Endothelial cell of umbilical vein (primary cell): ENCODE measurements around the gene LRRC28. TPM values are rescaled to one million over a fixed set of nuclear protein-coding genes. Genes with fewer than 3 reads are reported as not detected.
A peak's percentile ranks its signal among the peaks of the same experiment; 100 is the strongest.

Experiments
- BruUV-seq: library from RNA; stranded (reverse); fragments of 400-500 nt; replicated peaks from 2 replicates; lab custom pipeline; 2021; lab: Mats Ljungman, UMichigan
- CTCF ChIA-PET: fragments of 300-600, 350-600 bp; sonication (Branson Sonifier 250); formaldehyde crosslinking; loops from one replicate; lab custom pipeline; 2021; ENCODE audit warnings: antibody characterized with exemption, inconsistent platforms; lab: Charles Lee
- POLR2A ChIA-PET: fragments of 300-600, 350-600 bp; sonication (Branson Sonifier 250); formaldehyde crosslinking; loops from one replicate; lab custom pipeline; 2021; ENCODE audit warnings: antibody characterized with exemption, inconsistent platforms; lab: Charles Lee
- DNase-seq: peaks from one replicate; pipeline ENCODE4 v3.0.0-alpha.2; 2011; ENCODE audit warnings: low read depth, low spot score
- FAIRE-seq: peaks from 2 replicates; lab custom pipeline; 2011; peaks lifted over from hg19 to GRCh38; lab: Jason Lieb, UNC
- H2AFZ ChIP-seq: 2 replicates; pipeline ENCODE4 v1.6.0; 2012; ENCODE audit warnings: low read depth, low read length, control low read depth, inconsistent platforms
- H3K27ac ChIP-seq: 2 replicates; pipeline ENCODE4 v1.5.1; 2011; ENCODE audit warnings: low read depth, mild to moderate bottlenecking, control low read depth, low read length, moderate library complexity; ENCODE audit not compliant: insufficient read depth
- H3K27me3 ChIP-seq, 2 experiments: 2 replicates each; pipeline versions ENCODE4 v1.6.0 to v1.6.1; 2011; ENCODE audit warnings: low read length in 2 of 2, mixed read lengths in 1 of 2; ENCODE audit not compliant: control insufficient read depth in 2 of 2, insufficient read depth in 2 of 2
- H3K36me3 ChIP-seq, 2 experiments: 2 replicates in 1 of 2; 3 replicates in 1 of 2; pipeline ENCODE4 v1.5.1; 2011; ENCODE audit warnings: low read length in 2 of 2, mild to moderate bottlenecking in 1 of 2, moderate library complexity in 1 of 2; ENCODE audit not compliant: control insufficient read depth in 2 of 2, insufficient read depth in 2 of 2; ENCODE audit errors: extremely low read depth in 1 of 2
- H3K4me1 ChIP-seq: 3 replicates; pipeline ENCODE4 v1.5.1; 2011; ENCODE audit warnings: mild to moderate bottlenecking, low read length; ENCODE audit not compliant: control insufficient read depth, insufficient read depth; ENCODE audit errors: extremely low read depth
- H3K4me2 ChIP-seq: 2 replicates; pipeline ENCODE4 v1.6.1; 2011; ENCODE audit warnings: low read length, control low read depth, mixed read lengths; ENCODE audit not compliant: insufficient read depth
- H3K4me3 ChIP-seq, 3 experiments: fragments of 200-600 bp in 1 of 3; sonication (generic), shearing (Covaris generic) in 1 of 3; replicated peaks in 1 of 3; 2 replicates each; pipeline ENCODE4 v1.5.1; 2011 to 2016; ENCODE audit warnings: control low read depth in 3 of 3, low read length in 3 of 3, mild to moderate bottlenecking in 2 of 3, inconsistent platforms in 1 of 3, low read depth in 1 of 3, moderate library complexity in 1 of 3; ENCODE audit not compliant: insufficient read depth in 1 of 3
- H3K79me2 ChIP-seq: 2 replicates; pipeline ENCODE4 v1.6.0; 2012; ENCODE audit warnings: low read length, inconsistent platforms; ENCODE audit not compliant: control insufficient read depth, insufficient read depth
- H3K9ac ChIP-seq: replicated peaks from 2 replicates; pipeline ENCODE3; 2011; ENCODE audit warnings: low read length, control low read depth; ENCODE audit not compliant: insufficient read depth; ENCODE audit errors: extremely low read depth
- H3K9me1 ChIP-seq: replicated peaks from 3 replicates; pipeline ENCODE4 v1.6.0; 2011; ENCODE audit warnings: mild to moderate bottlenecking, low read length; ENCODE audit not compliant: control insufficient read depth, insufficient read depth; ENCODE audit errors: extremely low read depth
- H3K9me3 ChIP-seq: replicated peaks from 2 replicates; pipeline ENCODE4 v1.5.1; 2012; ENCODE audit warnings: low read length, inconsistent platforms; ENCODE audit not compliant: control insufficient read depth, insufficient read depth
- H4K20me1 ChIP-seq: replicated peaks from 2 replicates; pipeline ENCODE3; 2011; ENCODE audit warnings: mild to moderate bottlenecking, low read length; ENCODE audit not compliant: control insufficient read depth, insufficient read depth; ENCODE audit errors: extremely low read depth
- EZH2 ChIP-seq: IDR thresholded peaks from 2 replicates; pipeline ENCODE4 v1.6.1; 2012; ENCODE audit warnings: borderline replicate concordance, low read depth, mild to moderate bottlenecking, moderate library complexity, low read length, inconsistent platforms; ENCODE audit not compliant: severe bottlenecking
- FOS ChIP-seq: IDR thresholded peaks from 2 replicates; pipeline ENCODE4 v1.6.1; 2011; ENCODE audit warnings: mild to moderate bottlenecking, low read length, moderate library complexity, borderline replicate concordance; ENCODE audit not compliant: insufficient read depth
- GATA2 ChIP-seq: IDR thresholded peaks from 2 replicates; pipeline ENCODE4 v1.7.0; 2011; ENCODE audit warnings: low read depth, mild to moderate bottlenecking, moderate library complexity, mixed read lengths, low read length; ENCODE audit not compliant: insufficient read length, insufficient read depth
- JUN ChIP-seq: IDR thresholded peaks from 2 replicates; pipeline ENCODE4 v1.6.1; 2011; ENCODE audit warnings: borderline replicate concordance, low read depth; ENCODE audit not compliant: insufficient read length, insufficient read depth
- MYC ChIP-seq: IDR thresholded peaks from one replicate; pipeline ENCODE4 v1.6.1; 2011; ENCODE audit warnings: mild to moderate bottlenecking, low read depth, low read length
- POLR2A ChIP-seq: IDR thresholded peaks from 2 replicates; pipeline ENCODE4 v1.6.1; 2012; ENCODE audit warnings: low read depth, mild to moderate bottlenecking, control low read depth, low read length
- POLR2AphosphoS5 ChIP-seq: IDR thresholded peaks from 2 replicates; pipeline ENCODE4 v1.6.1; 2012; ENCODE audit warnings: low read depth, mild to moderate bottlenecking, control low read depth, low read length, moderate library complexity; ENCODE audit not compliant: insufficient read depth
- dilution Hi-C: fragments of 300-500 bp; cut with MboI; formaldehyde crosslinking; loops from one replicate; pipeline ENCODE4 v1.15.0; 2019; ENCODE audit warnings: low sequenced_read_pairs; ENCODE audit not compliant: extremely low pct_ligation_motif_present
- intact Hi-C: fragments of 100-400 bp; cut with micrococcal nuclease; formaldehyde crosslinking; loops from one replicate; pipeline ENCODE4 v1.10.0; 2022
- polyA plus RNA-seq, 4 experiments: library from polyadenylated mRNA; depleted of rRNA in 3 of 4; stranded (reverse) in 3 of 4; unstranded in 1 of 4; fragments of >200 nt; gene quantifications; 2 replicates each; pipeline versions ENCODE4 v1.2.1 to v1.2.3, GENCODE V29; 2011 to 2012; ENCODE audit warnings: missing spikeins in 1 of 4
- total RNA-seq: library from RNA; stranded (reverse); gene quantifications from 2 replicates; pipeline ENCODE4 v1.2.3, GENCODE V29; 2021
- TF ChIP-seq, protein P1 (sequence below), 2 donors: IDR thresholded peaks; 1 replicate in 1 of 2; 2 replicates in 1 of 2; pipeline ENCODE4 v1.5.1; 2011; ENCODE audit warnings: low read length in 2 of 2, mild to moderate bottlenecking in 2 of 2, moderate library complexity in 2 of 2, control low read depth in 1 of 2, inconsistent platforms in 1 of 2, low read depth in 1 of 2; ENCODE audit not compliant: insufficient read depth in 1 of 2; ENCODE audit errors: extremely low read depth in 1 of 2
- TF ChIP-seq, protein P2 (sequence below): IDR thresholded peaks from 2 replicates; pipeline ENCODE4 v1.6.1; 2011; ENCODE audit not compliant: insufficient read depth, insufficient read length

The LRRC28 gene
- total and polyA plus RNA-seq, 2 donors (not counting 3 experiments of a cell fraction or from before 2014, with no cell fraction given), result 19.6 to 26.7 TPM

DNA sequence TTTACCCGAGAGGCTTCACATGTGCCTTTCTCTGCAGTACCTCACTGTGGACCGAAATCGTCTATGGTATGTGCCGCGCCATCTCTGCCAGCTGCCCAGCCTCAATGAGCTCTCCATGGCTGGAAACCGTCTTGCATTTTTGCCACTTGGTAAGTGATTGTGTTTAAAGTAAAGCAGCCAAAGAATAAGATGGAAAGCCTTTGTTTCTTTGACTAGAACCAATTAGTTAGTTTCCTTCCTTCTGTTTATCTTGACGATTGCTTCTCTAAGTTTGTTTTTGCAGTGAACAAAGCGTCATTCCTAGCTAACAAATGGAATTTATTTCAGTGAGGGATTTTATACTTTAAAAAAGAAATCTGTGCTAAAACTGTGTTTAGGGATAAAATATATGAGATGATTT is 82.7 kb downstream of the LRRC28 start:
- Histone ChIP-seq H3K9me1 (no peaks in the 10 kb centered on the region), H2AFZ (peak overlapping the region; percentile 85), H3K27me3 (no peaks in the 10 kb centered on the region), H3K9ac (no peak overlapping the region), H3K9me3 (no peaks in the 10 kb centered on the region), H3K27ac (peak overlapping the region; percentile 30), H3K4me1 (peaks cover 13% of the 10 kb centered on the region), H4K20me1 (no peaks in the 10 kb centered on the region), H3K4me2 (peak overlapping the region; percentile 53), H3K79me2 (no peaks in the 10 kb centered on the region), H3K4me3 (peak overlapping the region in 1 of 3 experiments; percentile 21), H3K36me3 (no peaks in the 10 kb centered on the region)
- CTCF ChIA-PET, result interaction anchor here (0.8 to 2.4 kb wide), 13 partner anchors 9 to 421 kb away, joined by 3 to 18 read pairs (median 5); no protein-coding TSS in a partner anchor
- TF ChIP-seq POLR2A (no peak), JUN (no peak), MYC (no peak), EZH2 (no peak), POLR2AphosphoS5 (no peak), FOS (no peak), GATA2 (no peak)
- TF ChIP-seq, protein P1, sequence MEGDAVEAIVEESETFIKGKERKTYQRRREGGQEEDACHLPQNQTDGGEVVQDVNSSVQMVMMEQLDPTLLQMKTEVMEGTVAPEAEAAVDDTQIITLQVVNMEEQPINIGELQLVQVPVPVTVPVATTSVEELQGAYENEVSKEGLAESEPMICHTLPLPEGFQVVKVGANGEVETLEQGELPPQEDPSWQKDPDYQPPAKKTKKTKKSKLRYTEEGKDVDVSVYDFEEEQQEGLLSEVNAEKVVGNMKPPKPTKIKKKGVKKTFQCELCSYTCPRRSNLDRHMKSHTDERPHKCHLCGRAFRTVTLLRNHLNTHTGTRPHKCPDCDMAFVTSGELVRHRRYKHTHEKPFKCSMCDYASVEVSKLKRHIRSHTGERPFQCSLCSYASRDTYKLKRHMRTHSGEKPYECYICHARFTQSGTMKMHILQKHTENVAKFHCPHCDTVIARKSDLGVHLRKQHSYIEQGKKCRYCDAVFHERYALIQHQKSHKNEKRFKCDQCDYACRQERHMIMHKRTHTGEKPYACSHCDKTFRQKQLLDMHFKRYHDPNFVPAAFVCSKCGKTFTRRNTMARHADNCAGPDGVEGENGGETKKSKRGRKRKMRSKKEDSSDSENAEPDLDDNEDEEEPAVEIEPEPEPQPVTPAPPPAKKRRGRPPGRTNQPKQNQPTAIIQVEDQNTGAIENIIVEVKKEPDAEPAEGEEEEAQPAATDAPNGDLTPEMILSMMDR (IDR thresholded peaks at IDR 0.05; ENCODE audit: extremely low read depth in 1 of 2, insufficient read depth in 1 of 2, low read depth in 1 of 2, low read length in 2 of 2), result no peak
- TF ChIP-seq, protein P2, sequence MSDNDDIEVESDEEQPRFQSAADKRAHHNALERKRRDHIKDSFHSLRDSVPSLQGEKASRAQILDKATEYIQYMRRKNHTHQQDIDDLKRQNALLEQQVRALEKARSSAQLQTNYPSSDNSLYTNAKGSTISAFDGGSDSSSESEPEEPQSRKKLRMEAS, result no peak
- dilution Hi-C loops, result no loop called here
- BruUV-seq, result no TSS peak
- intact Hi-C loops, result no loop called here
- POLR2A ChIA-PET, result no interaction called here
- FAIRE-seq (peak; percentile 80), DNase-seq (peak; percentile 73)
